Right ventricle myocardium superior (tissue), 1 donor: ENCODE measurements around the gene TUBGCP3. TPM values are rescaled to one million over a fixed set of nuclear protein-coding genes. Genes with fewer than 3 reads are reported as not detected.
"Not testable (repeated sequence)": the region's sequence is repeated elsewhere in the genome, so short reads cannot be mapped to it uniquely, and the experiment has no call there.

Source experiments
- ATAC-seq: fragments of 200-7000 bp; cut with Tn5 transposase; one replicate; pipeline ENCODE4 v1.9.1; 2020; ENCODE audit warnings: mild to moderate bottlenecking; ENCODE audit not compliant: poor library complexity
- DNase-seq: peaks from one replicate; pipeline ENCODE4 v3.0.0-alpha.2; 2020
- intact Hi-C: fragments of 100-400 bp; cut with DNase I; formaldehyde crosslinking; loops from one replicate; pipeline ENCODE4 v1.11.2; 2022
- long read RNA-seq: library from polyadenylated mRNA; unstranded; transcript quantifications from one replicate; pipeline ENCODE4 v2.0.0, GENCODE V29; 2021
- total RNA-seq: library from RNA; stranded (reverse); fragmentation: NEBNext Ultra II Directional; extraction: Animal tissue kit (Norgen Biotek cat#: 25700); gene quantifications from one replicate; pipeline ENCODE4 v1.2.1, GENCODE V29; 2021
- donor health status: DM: no; HTN: yes; CAD: no; lungs with severe emphysema.

TUBGCP3 gene, protein sequence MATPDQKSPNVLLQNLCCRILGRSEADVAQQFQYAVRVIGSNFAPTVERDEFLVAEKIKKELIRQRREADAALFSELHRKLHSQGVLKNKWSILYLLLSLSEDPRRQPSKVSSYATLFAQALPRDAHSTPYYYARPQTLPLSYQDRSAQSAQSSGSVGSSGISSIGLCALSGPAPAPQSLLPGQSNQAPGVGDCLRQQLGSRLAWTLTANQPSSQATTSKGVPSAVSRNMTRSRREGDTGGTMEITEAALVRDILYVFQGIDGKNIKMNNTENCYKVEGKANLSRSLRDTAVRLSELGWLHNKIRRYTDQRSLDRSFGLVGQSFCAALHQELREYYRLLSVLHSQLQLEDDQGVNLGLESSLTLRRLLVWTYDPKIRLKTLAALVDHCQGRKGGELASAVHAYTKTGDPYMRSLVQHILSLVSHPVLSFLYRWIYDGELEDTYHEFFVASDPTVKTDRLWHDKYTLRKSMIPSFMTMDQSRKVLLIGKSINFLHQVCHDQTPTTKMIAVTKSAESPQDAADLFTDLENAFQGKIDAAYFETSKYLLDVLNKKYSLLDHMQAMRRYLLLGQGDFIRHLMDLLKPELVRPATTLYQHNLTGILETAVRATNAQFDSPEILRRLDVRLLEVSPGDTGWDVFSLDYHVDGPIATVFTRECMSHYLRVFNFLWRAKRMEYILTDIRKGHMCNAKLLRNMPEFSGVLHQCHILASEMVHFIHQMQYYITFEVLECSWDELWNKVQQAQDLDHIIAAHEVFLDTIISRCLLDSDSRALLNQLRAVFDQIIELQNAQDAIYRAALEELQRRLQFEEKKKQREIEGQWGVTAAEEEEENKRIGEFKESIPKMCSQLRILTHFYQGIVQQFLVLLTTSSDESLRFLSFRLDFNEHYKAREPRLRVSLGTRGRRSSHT
- total RNA-seq = 14.1 TPM
- long read RNA-seq, transcript TUBGCP3-201 (22 exons, 3,899 nt) = major isoform, 35 of 49 reads
- long read RNA-seq, partial matches to known transcripts = 6 of 49 reads
- long read RNA-seq, other reads (novel, unspliced or antisense) = 7 of 49 reads

- DNase-seq (peak; percentile 94), ATAC-seq (peak; percentile 98)
- intact Hi-C loops = no loop called here
These were observed at the start of gene TUBGCP3 for GRCh38 chr13:112587764-112588489. Gene TUBGCP3, minus strand, starts transcription at chr13:112588153. Its CDS starts 173 bp downstream, at chr13:112587980.

- intact Hi-C loops = no loop called here
- no peak for DNase-seq
- ATAC-seq = no peak
These were observed 49.3 kb upstream of the TUBGCP3 start for GRCh38 chr13:112637017-112637801.

- ATAC-seq (no peak), DNase-seq (no peak)
- intact Hi-C loops = no loop called here
These were observed 48.5 kb upstream of the TUBGCP3 start for GRCh38 chr13:112636401-112636975.

- intact Hi-C loops = no loop called here
- DNase-seq (no peak), ATAC-seq (no peak)
These were observed 47.4 kb upstream of the TUBGCP3 start for GRCh38 chr13:112635323-112635722.

- ATAC-seq = no peak
- DNase-seq = no peak
- intact Hi-C loops = no loop called here
These were observed 46.1 kb upstream of the TUBGCP3 start for GRCh38 chr13:112634102-112634501.

- intact Hi-C loops, DNase-seq, ATAC-seq: not testable (repeated sequence)
These were observed 42.3 kb upstream of the TUBGCP3 start for GRCh38 chr13:112630226-112630625.

DNA sequence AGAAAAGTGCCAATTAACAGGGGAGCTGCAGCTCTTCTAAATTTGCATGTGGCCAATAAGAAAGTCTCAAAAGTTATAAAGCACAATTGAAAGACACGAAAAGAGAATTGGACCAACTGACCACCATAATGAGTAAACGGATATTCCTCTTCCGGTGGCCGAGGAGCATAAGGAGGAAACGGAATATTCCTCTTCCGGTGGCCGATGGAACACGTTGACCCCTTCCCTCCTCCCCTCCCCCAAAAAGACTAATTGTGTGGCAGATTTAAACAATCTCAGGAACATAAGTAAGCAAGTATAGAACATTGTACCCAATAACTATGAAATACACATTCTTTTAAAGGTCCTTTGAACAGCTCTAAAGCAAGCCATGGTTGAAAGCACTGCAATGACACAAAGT is 41.2 kb upstream of the TUBGCP3 start:
- DNase-seq = no peak
- ATAC-seq = no peak
- intact Hi-C loops = no loop called here

GRCh38 chr13:112627613-112628012 is 39.7 kb upstream of the TUBGCP3 start:
- intact Hi-C loops, DNase-seq, ATAC-seq: not testable (repeated sequence)

DNA sequence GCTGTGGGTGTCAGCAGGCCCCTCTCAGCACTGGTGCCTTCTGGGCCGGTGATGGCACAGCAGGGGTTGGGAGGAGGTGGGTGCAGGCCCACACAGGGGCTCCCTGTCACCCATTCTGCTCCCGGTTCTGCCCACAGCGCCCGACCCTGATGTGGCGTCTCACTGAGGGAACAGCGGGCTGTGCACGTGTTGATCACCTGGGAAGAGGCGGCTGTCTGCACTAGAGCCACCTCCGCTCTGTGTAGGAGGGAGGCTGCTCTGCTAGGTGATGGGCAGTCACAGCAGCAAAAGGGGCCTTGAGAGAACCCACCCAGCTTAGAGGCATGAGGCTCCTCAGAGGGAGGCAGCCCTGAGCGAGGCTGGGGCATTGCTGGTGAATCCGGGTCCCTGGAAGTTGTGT is 39.2 kb upstream of the TUBGCP3 start:
- intact Hi-C loops = no loop called here
- ATAC-seq (no peak), DNase-seq (no peak)

DNA sequence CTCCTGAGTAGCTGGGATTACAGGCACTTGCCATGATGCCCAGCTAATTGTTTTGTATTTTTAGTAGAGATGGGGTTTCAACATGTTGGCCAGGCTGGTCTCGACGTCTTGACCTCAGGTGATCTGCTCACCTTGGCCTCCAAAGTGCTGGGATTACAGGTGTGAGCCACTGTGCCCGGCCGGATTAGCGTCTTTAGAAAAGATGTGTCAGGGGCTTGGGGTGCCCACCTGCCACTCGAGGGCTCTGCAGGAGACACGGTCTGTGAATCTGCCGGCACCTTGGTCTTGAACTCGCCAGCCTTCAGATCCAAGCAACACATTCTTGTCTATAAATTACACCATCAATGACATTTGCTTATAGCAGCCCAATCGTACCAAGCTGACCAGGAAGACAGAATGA is 38.8 kb upstream of the TUBGCP3 start:
- no peak for ATAC-seq
- DNase-seq = no peak
- intact Hi-C loops = no loop called here

DNA sequence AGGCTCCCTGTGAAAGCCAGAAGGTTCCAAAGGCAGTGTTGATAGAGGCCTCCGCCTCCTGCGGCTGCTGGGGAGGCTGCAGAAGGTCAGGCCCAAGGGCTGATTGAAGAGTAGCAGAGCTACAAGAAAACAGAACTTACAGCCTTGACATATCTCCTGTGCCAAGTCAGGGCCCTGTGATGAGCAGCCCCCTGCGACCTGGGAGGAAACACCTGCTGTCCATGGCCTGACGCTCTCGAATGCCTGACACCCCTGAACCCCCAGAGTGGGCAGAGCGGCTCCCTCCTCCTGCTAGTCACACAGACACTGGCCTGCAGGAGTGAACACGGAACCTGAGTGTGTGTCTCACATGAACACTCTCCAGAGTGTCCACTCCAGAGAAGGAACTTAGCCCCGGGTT is 38.2 kb upstream of the TUBGCP3 start:
- ATAC-seq (no peak), DNase-seq (no peak)
- intact Hi-C loops = no loop called here

DNA sequence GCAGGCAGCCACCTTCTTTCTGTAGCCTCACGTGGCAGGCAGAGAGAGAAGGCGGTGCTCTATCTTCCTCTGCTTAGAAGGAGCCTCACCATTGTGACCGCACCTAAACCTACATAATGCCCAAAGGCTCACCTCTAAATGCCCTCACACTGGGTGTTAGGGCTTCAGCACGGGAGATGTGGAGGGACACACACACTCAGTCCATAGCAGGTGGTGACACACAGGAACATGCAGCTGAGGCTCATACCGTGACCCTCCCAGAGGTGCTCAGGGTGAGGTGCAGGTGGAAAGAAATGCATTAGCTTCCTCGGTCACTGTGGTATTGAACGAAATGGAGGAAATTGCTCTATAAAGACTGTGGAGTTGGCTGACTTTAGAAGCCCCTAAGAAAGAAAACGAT is 37.7 kb upstream of the TUBGCP3 start:
- intact Hi-C loops = no loop called here

GRCh38 chr13:112624602-112625430 is 36.9 kb upstream of the TUBGCP3 start:
- intact Hi-C loops = no loop called here
- ATAC-seq = no peak

More for the DNA sequence above, 37.7 kb upstream of the TUBGCP3 start:
- DNase-seq (no peak), ATAC-seq (no peak)

DNA sequence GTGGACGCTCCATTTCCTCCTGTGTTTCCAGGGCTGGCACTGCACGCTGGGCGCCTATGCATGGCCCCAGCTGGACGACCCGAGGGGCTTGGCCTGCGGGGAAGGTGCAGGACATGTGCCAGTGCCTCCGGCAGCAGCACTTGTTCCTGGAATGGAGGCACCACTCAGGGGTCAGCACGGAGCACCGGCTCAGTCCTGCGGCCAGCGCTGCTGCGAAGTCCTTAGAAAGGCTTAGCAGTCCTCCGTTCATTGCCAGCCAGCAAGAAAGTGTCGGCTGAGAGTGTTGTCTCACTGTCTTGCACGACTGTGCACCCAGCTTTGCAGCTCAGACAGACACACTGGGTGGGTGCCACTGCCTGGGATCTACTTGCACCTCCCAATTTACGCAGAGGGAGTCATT is 36.1 kb upstream of the TUBGCP3 start:
- intact Hi-C loops = no loop called here
- ATAC-seq (no peak), DNase-seq (no peak)

More at GRCh38 chr13:112624602-112625430, 36.9 kb upstream of the TUBGCP3 start:
- no peak for DNase-seq

- ATAC-seq = no peak
- intact Hi-C loops = no loop called here
- no peak for DNase-seq
These were observed 35.2 kb upstream of the TUBGCP3 start for GRCh38 chr13:112623051-112623711.

DNA sequence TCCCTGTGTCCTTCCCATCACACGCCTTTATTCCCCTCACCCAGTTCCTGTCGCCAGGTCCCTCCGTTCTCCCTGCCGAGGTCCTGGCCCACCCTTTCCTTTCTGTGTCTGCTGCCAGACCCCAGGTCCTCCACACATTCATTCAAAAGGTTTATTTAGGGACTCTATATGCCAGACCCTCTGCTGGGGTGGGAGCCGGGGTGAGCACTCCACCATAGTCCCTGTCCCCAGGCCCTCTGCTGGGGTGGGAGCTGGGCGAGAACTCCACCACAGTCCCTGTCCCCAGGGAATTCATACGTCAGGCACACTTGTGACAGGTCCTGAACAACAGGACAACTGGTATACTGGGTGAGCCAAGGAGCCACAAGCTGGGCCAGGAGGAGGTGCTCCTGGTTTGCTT is 34.4 kb upstream of the TUBGCP3 start:
- intact Hi-C loops = no loop called here
- ATAC-seq (no peak), DNase-seq (no peak)
